Dermis blood vessel endothelial cell (primary cell): ENCODE data around the gene MEN1. TPM values are rescaled to one million over a fixed set of nuclear protein-coding genes. Genes with fewer than 3 reads are reported as not detected.

Source experiments
- DNase-seq: peaks from one replicate; pipeline ENCODE4 v3.0.0; 2010
- total RNA-seq: library from RNA; depleted of rRNA; stranded (reverse); fragments of >200 nt; gene quantifications from 2 replicates; pipeline ENCODE4 v1.2.3, GENCODE V29; 2014

MEN1 gene
- total RNA-seq, 1 donor from 2014 or later = 20.1 TPM

GRCh38 chr11:64801158-64801464, 9.2 kb downstream of the MEN1 start:
- DNase-seq = no peak

GRCh38 chr11:64800303-64801157, 9.8 kb downstream of the MEN1 start:
- DNase-seq = no peak

- peak; percentile 55 for DNase-seq
Measured at GRCh38 chr11:64799623-64800302, 10.6 kb downstream of the MEN1 start.

- DNase-seq = no peak
Measured at GRCh38 chr11:64799256-64799622, 11.1 kb downstream of the MEN1 start.

GRCh38 chr11:64796757-64797541, 13.4 kb downstream of the MEN1 start:
- DNase-seq = no peak

GRCh38 chr11:64796047-64796756, 14.1 kb downstream of the MEN1 start:
- DNase-seq = no peak

- DNase-seq = no peak
Measured at GRCh38 chr11:64794526-64794925, 15.8 kb downstream of the MEN1 start.

- no peak for DNase-seq
Measured at GRCh38 chr11:64793271-64794160, 16.8 kb downstream of the MEN1 start.

GRCh38 chr11:64792482-64792881, 17.9 kb downstream of the MEN1 start:
- no peak for DNase-seq

GRCh38 chr11:64791781-64792291, 18.5 kb downstream of the MEN1 start:
- no peak for DNase-seq

- no peak for DNase-seq
Measured at GRCh38 chr11:64790205-64791095, 19.9 kb downstream of the MEN1 start.

- no peak for DNase-seq
Measured at GRCh38 chr11:64789331-64790204, 20.8 kb downstream of the MEN1 start.

- no peak for DNase-seq
Measured at GRCh38 chr11:64788321-64789215, 21.8 kb downstream of the MEN1 start.

- DNase-seq = peak; percentile 81
Measured at GRCh38 chr11:64787526-64788320, 22.6 kb downstream of the MEN1 start.

- no peak for DNase-seq
Measured at GRCh38 chr11:64786308-64786707, 24.0 kb downstream of the MEN1 start.

- DNase-seq = no peak
Measured at GRCh38 chr11:64784813-64785581, 25.4 kb downstream of the MEN1 start.
